K562 (cell line): ENCODE measurements around the gene UPP1. TPM values are rescaled to one million over a fixed set of nuclear protein-coding genes. Genes with fewer than 3 reads are reported as not detected.

Experiments used
- ATAC-seq: fragments of 200-7000 bp; cut with Tn5 transposase; 3 replicates; pipeline ENCODE4 v1.9.1; 2020; ENCODE audit warnings: moderate library complexity
- BruUV-seq: library from RNA; stranded (reverse); fragments of 400-500 nt; replicated peaks from 2 replicates; lab custom pipeline; 2021; lab: Mats Ljungman, UMichigan
- CTCF ChIA-PET: fragments of 300-600 bp; formaldehyde crosslinking; extraction: SDS; loops from one replicate; lab custom pipeline; 2021; ENCODE audit warnings: low intra/inter-chr PET ratio; lab: Yijun Ruan, JAX
- POLR2A ChIA-PET: fragments of 300-600, 350-650 bp; sonication (Branson Sonifier 250); formaldehyde crosslinking; extraction: SDS; loops from one replicate; lab custom pipeline; 2021; ENCODE audit warnings: antibody characterized with exemption, inconsistent platforms; lab: Yijun Ruan, JAX
- DNase-seq, 4 experiments: peaks; one replicate each; pipeline versions ENCODE4 v3.0.0 to v3.0.0-alpha.2; 2011 to 2018; ENCODE audit warnings: low spot score in 3 of 4, mixed read lengths in 3 of 4; ENCODE audit errors: extremely low read depth in 1 of 4
- FAIRE-seq: peaks from 2 replicates; lab custom pipeline; 2011; peaks lifted over from hg19 to GRCh38; lab: Jason Lieb, UNC
- H2AFZ ChIP-seq: 2 replicates; pipeline ENCODE4 v1.6.0; 2011; ENCODE audit warnings: low read depth, low read length, control low read depth, inconsistent platforms
- H3K27ac ChIP-seq: fragments of 200-600 bp; 3 replicates; pipeline ENCODE4 v1.8.0; 2011; ENCODE audit warnings: low read depth, mild to moderate bottlenecking, control low read depth, inconsistent platforms, low read length, moderate library complexity, mixed read lengths; ENCODE audit errors: extremely low read depth
- H3K27me3 ChIP-seq, 2 experiments: fragments of 300-600 bp in 1 of 2; 2 replicates in 1 of 2; 3 replicates in 1 of 2; pipeline versions ENCODE4 v1.6.0 to v1.8.0; 2011; ENCODE audit warnings: inconsistent platforms in 2 of 2, low read length in 2 of 2, mild to moderate bottlenecking in 1 of 2, mixed read lengths in 1 of 2, moderate library complexity in 1 of 2; ENCODE audit not compliant: control insufficient read depth in 2 of 2, insufficient read depth in 2 of 2
- H3K36me3 ChIP-seq: fragments of 300-600 bp; 3 replicates; pipeline ENCODE4 v1.8.0; 2011; ENCODE audit warnings: mild to moderate bottlenecking, low read length, inconsistent platforms; ENCODE audit not compliant: control insufficient read depth, insufficient read depth
- H3K4me1 ChIP-seq, 2 experiments: fragments of 200-600 bp in 1 of 2; replicated peaks in 1 of 2; 2 replicates in 1 of 2; 3 replicates in 1 of 2; pipeline versions ENCODE4 v1.5.1 to v1.8.0; 2011; ENCODE audit warnings: inconsistent platforms in 2 of 2, low read length in 2 of 2, mild to moderate bottlenecking in 1 of 2, mixed read lengths in 1 of 2, moderate library complexity in 1 of 2; ENCODE audit not compliant: control insufficient read depth in 2 of 2, insufficient read depth in 2 of 2
- H3K4me2 ChIP-seq: 2 replicates; pipeline ENCODE4 v1.6.1; 2011; ENCODE audit warnings: low read length, control low read depth, inconsistent platforms, mixed read lengths; ENCODE audit not compliant: insufficient read depth
- H3K4me3 ChIP-seq: fragments of 200-600 bp; sonication (generic), shearing (Covaris generic); 2 replicates; pipeline ENCODE4 v1.5.1; 2016; ENCODE audit warnings: control low read depth, inconsistent platforms
- H3K79me2 ChIP-seq: fragments of 200-600 bp; 3 replicates; pipeline ENCODE4 v1.8.0; 2011; ENCODE audit warnings: low read length, inconsistent platforms; ENCODE audit not compliant: control insufficient read depth, insufficient read depth
- H3K9ac ChIP-seq, 2 experiments: 2 replicates each; pipeline versions ENCODE4 v1.6.0 to v1.6.1; 2011; ENCODE audit warnings: low read depth in 2 of 2, low read length in 2 of 2, control low read depth in 1 of 2, inconsistent platforms in 1 of 2, mild to moderate bottlenecking in 1 of 2, mixed read lengths in 1 of 2; ENCODE audit not compliant: insufficient read depth in 1 of 2
- H3K9me1 ChIP-seq: one replicate; pipeline ENCODE4 v1.6.0; 2011; ENCODE audit warnings: inconsistent platforms, mild to moderate bottlenecking, low read length, moderate library complexity; ENCODE audit not compliant: control insufficient read depth, insufficient read depth
- H3K9me3 ChIP-seq: replicated peaks from 2 replicates; pipeline ENCODE4 v1.5.1; 2011; ENCODE audit warnings: low read depth, low read length, inconsistent platforms; ENCODE audit not compliant: control insufficient read depth, insufficient read depth
- H4K20me1 ChIP-seq: replicated peaks from 2 replicates; pipeline ENCODE4 v1.6.1; 2011; ENCODE audit warnings: low read length, inconsistent platforms, mixed read lengths; ENCODE audit not compliant: control insufficient read depth, insufficient read depth
- BRCA1 ChIP-seq, 2 experiments: fragments of 450-650 bp in 1 of 2; sonication (generic) in 1 of 2; formaldehyde crosslinking in 1 of 2; IDR thresholded peaks; 2 replicates each; pipeline versions ENCODE4 v1.5.0 to v1.6.1; 2017 to 2020; ENCODE audit warnings: mild to moderate bottlenecking in 1 of 2, missing genetic modification reagents in 1 of 2
- ESRRA ChIP-seq: fragments of 450-650 bp; IDR thresholded peaks from 2 replicates; pipeline ENCODE4 v1.6.1; 2014; ENCODE audit warnings: low read depth, mild to moderate bottlenecking, moderate library complexity, borderline replicate concordance
- PML ChIP-seq: IDR thresholded peaks from 2 replicates; pipeline ENCODE4 v1.6.1; 2012; ENCODE audit warnings: low read length, inconsistent platforms
- TRIM24 ChIP-seq, 2 experiments: fragments of 450-650 bp; IDR thresholded peaks; 2 replicates each; pipeline ENCODE4 v1.6.1; 2016
- ZNF224 ChIP-seq: sonication (generic); formaldehyde crosslinking; IDR thresholded peaks from 2 replicates; pipeline ENCODE4 v1.8.0; 2022; ENCODE audit warnings: mild to moderate bottlenecking, missing genetic modification reagents
- WGBS: fragments of 100-300 bp; shearing (Covaris generic); methylation state at CpG from one replicate; pipeline ENCODE4 v1.1.6; 2016; ENCODE audit warnings: low coverage, mixed read lengths; ENCODE audit not compliant: insufficient coverage; ENCODE audit errors: missing lambda C conversion rate; 5-methylcytosine and 5-hydroxymethylcytosine counted together
- in situ Hi-C: fragments of 300-500 bp; cut with MboI; formaldehyde crosslinking; loops from 4 replicates; pipeline ENCODE4 v1.15.0; 2018; ENCODE audit warnings: inconsistent platforms, mixed read lengths
- intact Hi-C: fragments of 100-400 bp; cut with micrococcal nuclease; formaldehyde crosslinking; loops from 2 replicates; pipeline ENCODE4 v1.14.2; 2022
- polyA plus RNA-seq, 8 experiments: library from polyadenylated mRNA; depleted of rRNA in 4 of 8; stranded (reverse) in 5 of 8; unstranded in 3 of 8; fragments of >200 nt; fragmentation: Nextera tagmentation in 2 of 8; fragmentation: Illumina TruSeq in 1 of 8; extraction: Ambion mirVana in 2 of 8; extraction: Trizol in 1 of 8; gene quantifications; 2 replicates each; pipeline versions ENCODE4 v1.2.1 to v1.2.3, GENCODE V29; 2011 to 2014; ENCODE audit warnings: inconsistent platforms in 1 of 8, missing spikeins in 1 of 8
- total RNA-seq, 7 experiments: library from RNA; depleted of rRNA in 6 of 7; stranded (reverse); fragments of >200 nt in 6 of 7; fragmentation: Illumina TruSeq in 2 of 7; extraction: Trizol in 2 of 7; gene quantifications; 2 replicates each; pipeline versions ENCODE4 v1.2.1 to v1.2.3, GENCODE V29; 2011 to 2021; ENCODE audit warnings: low replicate concordance in 1 of 7
- TF ChIP-seq, protein P1 (sequence below): fragments of 250-450 bp; sonication (Bioruptor Pico); IDR thresholded peaks from 2 replicates; pipeline ENCODE4 v1.4.0; 2020; ENCODE audit warnings: mild to moderate bottlenecking, moderate library complexity
- TF ChIP-seq, protein P2 (sequence below): fragments of 250-450 bp; sonication (Bioruptor Pico); IDR thresholded peaks from 2 replicates; pipeline ENCODE4 v1.5.0; 2020; ENCODE audit warnings: mild to moderate bottlenecking, borderline replicate concordance
- TF ChIP-seq, protein P3 (sequence below): fragments of 200-800 bp; sonication (Bioruptor generic); IDR thresholded peaks from 2 replicates; pipeline ENCODE4 v1.6.1; 2017; ENCODE audit warnings: missing genetic modification characterization, missing compliant biosample characterization
- TF ChIP-seq, protein P4 (sequence below): fragments of 450-650 bp; IDR thresholded peaks from 2 replicates; pipeline ENCODE4 v1.6.1; 2016; ENCODE audit warnings: low read depth

The UPP1 gene
- total and polyA plus RNA-seq, 9 of the 15 experiments (the other 6 are each of a cell fraction or from before 2014, with no cell fraction given): 0.38 to 2.4 (median 0.61) TPM

DNA sequence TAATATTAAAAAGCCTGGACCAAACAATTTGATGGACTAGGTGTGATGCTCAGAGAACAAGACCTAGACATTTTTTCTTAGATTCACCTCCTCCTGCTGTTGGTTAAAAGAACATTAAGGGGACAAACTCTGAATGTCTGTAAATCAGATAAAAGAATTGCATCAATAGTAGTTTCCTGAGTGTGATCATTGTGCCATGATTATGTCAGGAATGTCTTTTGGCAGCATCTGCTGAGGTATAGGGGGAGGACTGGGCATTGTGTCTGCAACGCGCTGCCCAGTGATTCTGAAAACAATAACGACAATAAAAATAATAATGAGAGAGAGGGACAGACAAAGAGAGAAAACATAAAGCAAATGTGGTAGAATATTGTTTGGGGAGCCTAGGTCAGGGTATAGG is 46.8 kb upstream of the UPP1 start:
- Histone ChIP-seq H3K9me3 (no peaks in the 10 kb centered on the region), H3K36me3 (no peaks in the 10 kb centered on the region), H3K9me1 (no peaks in the 10 kb centered on the region), H3K9ac (no peak overlapping the region), H4K20me1 (no peaks in the 10 kb centered on the region), H3K27me3 (peaks cover 19 to 50% of the 10 kb centered on the region in 2 experiments; a peak in 4 of 5 replicates), H3K79me2 (no peaks in the 10 kb centered on the region), H3K27ac (no peak overlapping the region), H3K4me3 (no peak overlapping the region), H3K4me1 (no peaks in the 10 kb centered on the region; a peak in 1 of 5 replicates), H2AFZ (no peak overlapping the region), H3K4me2 (no peak overlapping the region)
- POLR2A ChIA-PET: no interaction called here
- intact Hi-C loops: no loop called here
- no peak for ATAC-seq
- CTCF ChIA-PET: no interaction called here
- in situ Hi-C loops: no loop called here
- no peak for DNase-seq
- no TSS peak for BruUV-seq
- 0% methylated on average over 3 of the region's 3 CpGs for WGBS
- no peak for FAIRE-seq
- TF ChIP-seq ZNF224 (CRISPR knock-in tag) (no peak), TRIM24 (IDR thresholded peaks at IDR 0.05) (no peak), ESRRA (no peak), BRCA1 (IDR thresholded peaks at IDR 0.05) (no peak), BRCA1 (CRISPR knock-in tag; IDR thresholded peaks at IDR 0.05) (no peak), PML (no peak)
- TF ChIP-seq, protein P1, sequence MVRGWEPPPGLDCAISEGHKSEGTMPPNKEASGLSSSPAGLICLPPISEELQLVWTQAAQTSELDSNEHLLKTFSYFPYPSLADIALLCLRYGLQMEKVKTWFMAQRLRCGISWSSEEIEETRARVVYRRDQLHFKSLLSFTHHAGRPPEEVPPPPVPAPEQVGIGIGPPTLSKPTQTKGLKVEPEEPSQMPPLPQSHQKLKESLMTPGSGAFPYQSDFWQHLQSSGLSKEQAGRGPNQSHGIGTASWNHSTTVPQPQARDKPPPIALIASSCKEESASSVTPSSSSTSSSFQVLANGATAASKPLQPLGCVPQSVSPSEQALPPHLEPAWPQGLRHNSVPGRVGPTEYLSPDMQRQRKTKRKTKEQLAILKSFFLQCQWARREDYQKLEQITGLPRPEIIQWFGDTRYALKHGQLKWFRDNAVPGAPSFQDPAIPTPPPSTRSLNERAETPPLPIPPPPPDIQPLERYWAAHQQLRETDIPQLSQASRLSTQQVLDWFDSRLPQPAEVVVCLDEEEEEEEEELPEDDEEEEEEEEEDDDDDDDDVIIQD (CRISPR knock-in tag): no peak
- TF ChIP-seq, protein P2, sequence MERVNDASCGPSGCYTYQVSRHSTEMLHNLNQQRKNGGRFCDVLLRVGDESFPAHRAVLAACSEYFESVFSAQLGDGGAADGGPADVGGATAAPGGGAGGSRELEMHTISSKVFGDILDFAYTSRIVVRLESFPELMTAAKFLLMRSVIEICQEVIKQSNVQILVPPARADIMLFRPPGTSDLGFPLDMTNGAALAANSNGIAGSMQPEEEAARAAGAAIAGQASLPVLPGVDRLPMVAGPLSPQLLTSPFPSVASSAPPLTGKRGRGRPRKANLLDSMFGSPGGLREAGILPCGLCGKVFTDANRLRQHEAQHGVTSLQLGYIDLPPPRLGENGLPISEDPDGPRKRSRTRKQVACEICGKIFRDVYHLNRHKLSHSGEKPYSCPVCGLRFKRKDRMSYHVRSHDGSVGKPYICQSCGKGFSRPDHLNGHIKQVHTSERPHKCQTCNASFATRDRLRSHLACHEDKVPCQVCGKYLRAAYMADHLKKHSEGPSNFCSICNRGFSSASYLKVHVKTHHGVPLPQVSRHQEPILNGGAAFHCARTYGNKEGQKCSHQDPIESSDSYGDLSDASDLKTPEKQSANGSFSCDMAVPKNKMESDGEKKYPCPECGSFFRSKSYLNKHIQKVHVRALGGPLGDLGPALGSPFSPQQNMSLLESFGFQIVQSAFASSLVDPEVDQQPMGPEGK (CRISPR knock-in tag): no peak
- TF ChIP-seq, protein P3, sequence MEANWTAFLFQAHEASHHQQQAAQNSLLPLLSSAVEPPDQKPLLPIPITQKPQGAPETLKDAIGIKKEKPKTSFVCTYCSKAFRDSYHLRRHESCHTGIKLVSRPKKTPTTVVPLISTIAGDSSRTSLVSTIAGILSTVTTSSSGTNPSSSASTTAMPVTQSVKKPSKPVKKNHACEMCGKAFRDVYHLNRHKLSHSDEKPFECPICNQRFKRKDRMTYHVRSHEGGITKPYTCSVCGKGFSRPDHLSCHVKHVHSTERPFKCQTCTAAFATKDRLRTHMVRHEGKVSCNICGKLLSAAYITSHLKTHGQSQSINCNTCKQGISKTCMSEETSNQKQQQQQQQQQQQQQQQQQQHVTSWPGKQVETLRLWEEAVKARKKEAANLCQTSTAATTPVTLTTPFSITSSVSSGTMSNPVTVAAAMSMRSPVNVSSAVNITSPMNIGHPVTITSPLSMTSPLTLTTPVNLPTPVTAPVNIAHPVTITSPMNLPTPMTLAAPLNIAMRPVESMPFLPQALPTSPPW (CRISPR knock-in tag): no peak
- TF ChIP-seq, protein P4, sequence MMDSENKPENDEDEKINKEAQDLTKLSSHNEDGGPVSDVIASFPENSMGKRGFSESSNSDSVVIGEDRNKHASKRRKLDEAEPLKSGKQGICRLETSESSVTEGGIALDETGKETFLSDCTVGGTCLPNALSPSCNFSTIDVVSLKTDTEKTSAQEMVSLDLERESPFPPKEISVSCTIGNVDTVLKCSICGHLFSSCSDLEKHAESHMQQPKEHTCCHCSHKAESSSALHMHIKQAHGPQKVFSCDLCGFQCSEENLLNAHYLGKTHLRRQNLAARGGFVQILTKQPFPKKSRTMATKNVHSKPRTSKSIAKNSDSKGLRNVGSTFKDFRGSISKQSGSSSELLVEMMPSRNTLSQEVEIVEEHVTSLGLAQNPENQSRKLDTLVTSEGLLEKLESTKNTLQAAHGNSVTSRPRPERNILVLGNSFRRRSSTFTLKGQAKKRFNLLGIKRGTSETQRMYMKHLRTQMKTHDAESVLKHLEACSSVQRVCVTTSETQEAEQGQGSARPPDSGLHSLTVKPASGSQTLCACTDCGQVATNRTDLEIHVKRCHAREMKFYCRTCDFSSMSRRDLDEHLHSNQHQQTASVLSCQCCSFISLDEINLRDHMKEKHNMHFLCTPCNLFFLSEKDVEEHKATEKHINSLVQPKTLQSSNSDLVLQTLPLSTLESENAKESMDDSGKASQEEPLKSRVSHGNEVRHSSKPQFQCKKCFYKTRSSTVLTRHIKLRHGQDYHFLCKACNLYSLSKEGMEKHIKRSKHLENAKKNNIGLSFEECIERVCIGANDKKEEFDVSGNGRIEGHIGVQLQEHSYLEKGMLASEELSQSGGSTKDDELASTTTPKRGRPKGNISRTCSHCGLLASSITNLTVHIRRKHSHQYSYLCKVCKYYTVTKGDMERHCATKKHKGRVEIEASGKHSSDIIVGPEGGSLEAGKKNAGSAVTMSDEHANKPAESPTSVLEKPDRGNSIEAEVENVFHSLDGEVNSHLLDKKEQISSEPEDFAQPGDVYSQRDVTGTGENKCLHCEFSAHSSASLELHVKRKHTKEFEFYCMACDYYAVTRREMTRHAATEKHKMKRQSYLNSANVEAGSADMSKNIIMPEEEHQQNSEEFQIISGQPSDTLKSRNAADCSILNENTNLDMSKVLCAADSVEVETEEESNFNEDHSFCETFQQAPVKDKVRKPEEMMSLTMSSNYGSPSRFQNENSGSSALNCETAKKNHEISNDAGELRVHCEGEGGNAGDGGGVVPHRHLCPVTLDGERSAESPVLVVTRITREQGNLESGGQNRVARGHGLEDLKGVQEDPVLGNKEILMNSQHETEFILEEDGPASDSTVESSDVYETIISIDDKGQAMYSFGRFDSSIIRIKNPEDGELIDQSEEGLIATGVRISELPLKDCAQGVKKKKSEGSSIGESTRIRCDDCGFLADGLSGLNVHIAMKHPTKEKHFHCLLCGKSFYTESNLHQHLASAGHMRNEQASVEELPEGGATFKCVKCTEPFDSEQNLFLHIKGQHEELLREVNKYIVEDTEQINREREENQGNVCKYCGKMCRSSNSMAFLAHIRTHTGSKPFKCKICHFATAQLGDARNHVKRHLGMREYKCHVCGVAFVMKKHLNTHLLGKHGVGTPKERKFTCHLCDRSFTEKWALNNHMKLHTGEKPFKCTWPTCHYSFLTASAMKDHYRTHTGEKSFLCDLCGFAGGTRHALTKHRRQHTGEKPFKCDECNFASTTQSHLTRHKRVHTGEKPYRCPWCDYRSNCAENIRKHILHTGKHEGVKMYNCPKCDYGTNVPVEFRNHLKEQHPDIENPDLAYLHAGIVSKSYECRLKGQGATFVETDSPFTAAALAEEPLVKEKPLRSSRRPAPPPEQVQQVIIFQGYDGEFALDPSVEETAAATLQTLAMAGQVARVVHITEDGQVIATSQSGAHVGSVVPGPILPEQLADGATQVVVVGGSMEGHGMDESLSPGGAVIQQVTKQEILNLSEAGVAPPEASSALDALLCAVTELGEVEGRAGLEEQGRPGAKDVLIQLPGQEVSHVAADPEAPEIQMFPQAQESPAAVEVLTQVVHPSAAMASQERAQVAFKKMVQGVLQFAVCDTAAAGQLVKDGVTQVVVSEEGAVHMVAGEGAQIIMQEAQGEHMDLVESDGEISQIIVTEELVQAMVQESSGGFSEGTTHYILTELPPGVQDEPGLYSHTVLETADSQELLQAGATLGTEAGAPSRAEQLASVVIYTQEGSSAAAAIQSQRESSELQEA: no peak
